Endodermal cell (in vitro differentiated cells): ENCODE results near the gene IQSEC3. TPM values are rescaled to one million over a fixed set of nuclear protein-coding genes. Genes with fewer than 3 reads are reported as not detected.
"Not testable (repeated sequence)": the region's sequence is repeated elsewhere in the genome, so short reads cannot be mapped to it uniquely, and the experiment has no call there.

ENCODE experiments used
- DNase-seq: peaks from one replicate; pipeline ENCODE4 v3.0.0-alpha.2; 2017
- H3K27ac ChIP-seq: 2 replicates; pipeline ENCODE4 v1.5.1; 2013; ENCODE audit warnings: mild to moderate bottlenecking, low read depth, low read length, moderate library complexity
- H3K27me3 ChIP-seq: 2 replicates; pipeline ENCODE4 v1.6.1; 2013; ENCODE audit warnings: mild to moderate bottlenecking, low read length, moderate library complexity; ENCODE audit not compliant: insufficient read depth, control insufficient read depth, poor library complexity, severe bottlenecking
- H3K36me3 ChIP-seq: 2 replicates; pipeline ENCODE4 v1.7.0; 2013; ENCODE audit warnings: mild to moderate bottlenecking, low read length, moderate library complexity; ENCODE audit not compliant: control insufficient read depth, insufficient read depth
- H3K4me1 ChIP-seq: one replicate; pipeline ENCODE4 v1.7.0; 2013; ENCODE audit warnings: low read length; ENCODE audit not compliant: control insufficient read depth, insufficient read depth
- H3K4me3 ChIP-seq: 2 replicates; pipeline ENCODE4 v1.5.1; 2013; ENCODE audit warnings: mild to moderate bottlenecking, low read length, moderate library complexity
- H3K9ac ChIP-seq: 2 replicates; pipeline ENCODE4 v1.6.1; 2013; ENCODE audit warnings: mild to moderate bottlenecking, low read length, moderate library complexity; ENCODE audit not compliant: poor library complexity, severe bottlenecking; ENCODE audit errors: extremely low read depth
- H3K9me3 ChIP-seq: 2 replicates; pipeline ENCODE4 v1.6.1; 2013; ENCODE audit warnings: mild to moderate bottlenecking, low read length, moderate library complexity; ENCODE audit not compliant: control insufficient read depth
- H3K27ac Mint-ChIP-seq: 2 replicates; pipeline ENCODE4 v1.8.0; 2020; ENCODE audit warnings: mixed read lengths
- H3K27me3 Mint-ChIP-seq: 2 replicates; pipeline ENCODE4 v1.8.0; 2021; ENCODE audit warnings: mild to moderate bottlenecking, mixed read lengths; ENCODE audit not compliant: insufficient read depth
- H3K36me3 Mint-ChIP-seq: 2 replicates; pipeline ENCODE4 v1.8.0; 2020; ENCODE audit warnings: low read depth, mixed read lengths
- H3K4me1 Mint-ChIP-seq: 2 replicates; pipeline ENCODE4 v1.8.0; 2020; ENCODE audit warnings: mixed read lengths
- H3K4me3 Mint-ChIP-seq: 2 replicates; pipeline ENCODE4 v1.8.0; 2020; ENCODE audit warnings: mild to moderate bottlenecking, moderate library complexity, mixed read lengths
- H3K9me3 Mint-ChIP-seq: 2 replicates; pipeline ENCODE4 v1.8.0; 2020; ENCODE audit warnings: mild to moderate bottlenecking, mixed read lengths
- WGBS, 2 experiments: methylation state at CpG; one replicate each; pipeline versions ENCODE4 v1.1.5 to v1.1.7; 2013; ENCODE audit warnings: missing lambda C conversion rate in 2 of 2, mixed read lengths in 1 of 2; ENCODE audit not compliant: insufficient coverage in 1 of 2, insufficient read length in 1 of 2; 5-methylcytosine and 5-hydroxymethylcytosine counted together
- total RNA-seq, 2 donors: library from RNA; stranded (reverse); fragmentation: NEBNext Ultra II Directional in 1 of 2; extraction: Animal tissue kit (Norgen Biotek cat#: 25700) in 1 of 2; gene quantifications; 2 replicates in 1 of 2; 3 replicates in 1 of 2; pipeline ENCODE4 v1.2.1, GENCODE V29; 2021
- TF ChIP-seq, protein P1 (sequence below): fragments of 200-600 bp; sonication (generic); conservative IDR thresholded peaks from 2 replicates; pipeline ENCODE4 v1.5.0; 2021; ENCODE audit warnings: antibody characterized with exemption, mild to moderate bottlenecking

IQSEC3 gene
- total RNA-seq, 2 donors from 2014 or later, result 1.5 to 2.7 TPM

DNA sequence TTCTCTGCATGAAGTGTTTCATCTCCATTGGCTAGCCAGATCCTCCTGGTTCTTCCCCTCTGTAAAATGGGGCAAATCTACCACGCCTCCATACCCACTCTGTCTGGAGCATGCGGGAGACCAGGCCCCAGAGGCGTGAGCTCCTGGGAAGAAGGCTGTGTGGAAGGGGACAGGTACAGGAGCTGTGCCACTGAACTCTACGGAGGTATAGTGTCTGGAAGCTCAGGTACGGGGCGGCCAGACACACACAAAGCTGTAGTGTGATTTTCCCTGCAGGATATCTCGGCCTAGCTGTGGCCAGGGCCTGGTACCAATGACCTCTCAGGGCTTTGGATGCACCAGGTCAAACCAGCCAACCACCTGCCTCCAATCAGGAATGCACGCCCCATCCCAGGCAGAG, 10.0 kb downstream of the IQSEC3 start:
- peaks cover 70% of the 10 kb centered on the region for H3K27me3 ChIP-seq
- H3K27ac Mint-ChIP-seq, H3K36me3 Mint-ChIP-seq, H3K9me3 Mint-ChIP-seq, H3K9me3 ChIP-seq, H3K4me1 ChIP-seq, H3K4me3 ChIP-seq, H3K36me3 ChIP-seq, H3K4me3 Mint-ChIP-seq, H3K27ac ChIP-seq, H3K9ac ChIP-seq: not testable (repeated sequence)
- H3K4me1 Mint-ChIP-seq, result peaks cover 10% of the 10 kb centered on the region
- WGBS, 2 experiments, result 92 to 100% methylated on average over 2 to 7 of the region's 8 CpGs
- DNase-seq, result peak; percentile 38
- H3K27me3 Mint-ChIP-seq, result peaks cover 70% of the 10 kb centered on the region

DNA sequence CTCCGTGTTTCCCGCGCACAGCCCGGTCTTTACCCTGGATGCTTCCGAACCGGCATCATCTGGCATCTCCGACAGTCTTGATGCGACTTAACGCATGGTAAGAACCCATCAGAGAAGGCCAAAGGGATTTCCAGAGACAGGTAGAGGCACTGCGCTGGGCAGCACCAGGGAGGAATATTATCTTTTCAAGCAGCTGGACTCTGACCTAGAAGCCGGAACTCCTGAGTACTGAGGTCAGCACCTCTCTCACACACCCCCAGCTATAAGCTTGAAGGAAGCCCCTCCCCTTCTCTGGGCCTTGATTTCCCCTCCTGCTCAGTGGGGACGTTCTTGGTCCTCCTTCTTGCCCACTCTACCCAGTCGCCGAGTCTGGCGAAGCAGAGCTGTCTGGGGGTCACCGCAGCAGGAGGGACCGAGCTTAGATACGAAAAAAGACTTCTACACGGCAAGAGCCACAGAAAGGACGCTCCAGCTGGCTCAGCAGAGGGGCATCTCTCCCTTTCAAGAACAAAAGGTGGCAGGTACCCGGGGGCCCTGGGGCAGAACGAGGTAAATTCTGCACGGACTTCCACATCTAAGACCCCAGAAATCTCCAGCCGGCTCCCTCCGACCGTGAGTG, 10.6 kb downstream of the IQSEC3 start:
- Mint-ChIP-seq H3K27me3 (peaks cover 70% of the 10 kb centered on the region), H3K4me1 (peaks cover 10% of the 10 kb centered on the region)
- peak; percentile 33 for DNase-seq
- H3K27ac ChIP-seq, H3K9ac ChIP-seq, H3K4me3 ChIP-seq, H3K9me3 ChIP-seq, H3K27ac Mint-ChIP-seq, H3K9me3 Mint-ChIP-seq, H3K4me1 ChIP-seq, H3K36me3 ChIP-seq, H3K4me3 Mint-ChIP-seq, H3K36me3 Mint-ChIP-seq: not testable (repeated sequence)
- peaks cover 70% of the 10 kb centered on the region for H3K27me3 ChIP-seq
- WGBS, 2 experiments, result 93 to 94% methylated on average over 3 to 10 of the region's 26 CpGs

DNA sequence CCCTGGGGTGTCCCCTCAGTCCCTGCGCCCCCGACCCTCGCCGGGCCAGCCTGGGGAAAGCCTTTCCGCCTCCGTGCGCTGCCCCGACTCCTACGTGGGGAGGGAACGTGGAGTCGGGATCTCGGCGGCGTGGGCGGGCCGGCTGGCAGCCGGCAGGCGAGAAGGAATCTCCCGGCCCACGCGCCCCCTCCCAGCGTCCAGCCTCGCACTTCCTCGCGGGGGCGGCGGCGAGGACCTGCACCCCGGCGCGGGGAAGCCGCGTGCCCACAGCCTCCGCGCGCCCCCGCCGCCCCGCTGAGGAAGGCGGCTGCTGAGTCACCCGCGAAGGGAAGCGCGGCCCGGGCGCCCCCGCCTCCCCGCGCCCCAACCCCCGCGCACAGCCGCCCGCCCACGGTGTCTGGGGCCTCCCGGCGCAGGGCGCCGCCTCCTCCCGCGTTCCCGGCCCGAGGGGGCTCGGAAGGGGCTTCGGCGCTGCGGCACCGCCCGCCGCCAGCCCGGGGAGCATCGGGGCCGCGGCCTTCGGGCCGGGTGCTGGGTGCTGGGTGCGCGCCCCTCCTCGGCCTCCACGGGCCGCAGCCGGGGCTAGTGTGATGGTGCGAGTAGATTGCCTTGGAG, 11.3 kb downstream of the IQSEC3 start:
- not testable (repeated sequence) for H3K9ac ChIP-seq, H3K4me3 ChIP-seq, H3K27ac Mint-ChIP-seq, H3K9me3 Mint-ChIP-seq, H3K36me3 ChIP-seq, H3K9me3 ChIP-seq, H3K4me1 ChIP-seq, H3K27ac ChIP-seq, H3K36me3 Mint-ChIP-seq
- peak; percentile 50 for DNase-seq
- 14 to 31% methylated on average over 15 to 66 of the region's 82 CpGs for WGBS, 2 experiments
- peak overlapping the region; percentile 31 for H3K4me3 Mint-ChIP-seq
- peaks cover 77% of the 10 kb centered on the region for H3K27me3 ChIP-seq
- peaks cover 10% of the 10 kb centered on the region for H3K4me1 Mint-ChIP-seq
- peaks cover 77% of the 10 kb centered on the region for H3K27me3 Mint-ChIP-seq

DNA sequence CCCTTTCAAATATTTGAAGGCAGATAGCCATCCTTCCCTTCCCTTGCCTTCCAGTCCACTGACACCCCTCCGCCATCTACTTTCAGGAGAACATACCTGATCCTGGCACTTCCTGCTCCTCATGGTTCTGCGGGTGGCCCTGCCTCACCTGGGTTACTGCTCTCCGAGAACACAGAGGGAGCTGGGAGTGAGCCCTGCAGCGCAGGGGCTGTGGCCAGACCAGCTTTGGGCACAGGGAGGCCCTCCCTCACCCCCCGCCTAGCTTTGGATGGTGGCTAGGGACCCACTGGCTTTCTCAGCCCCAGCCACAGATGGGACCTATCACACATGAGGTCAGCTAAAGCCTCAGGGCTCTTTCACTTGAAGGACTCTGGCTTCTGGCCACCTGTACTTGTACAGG, 12.4 kb downstream of the IQSEC3 start:
- peaks cover 6% of the 10 kb centered on the region for H3K4me1 Mint-ChIP-seq
- peaks cover 86% of the 10 kb centered on the region for H3K27me3 Mint-ChIP-seq
- WGBS, 2 experiments, result 93 to 94% methylated on average over 2 to 5 of the region's 5 CpGs
- no peaks in the 10 kb centered on the region for H3K36me3 Mint-ChIP-seq
- Histone ChIP-seq H3K9ac (no peak overlapping the region), H3K4me3 (no peak overlapping the region), H3K27ac (no peak overlapping the region), H3K27me3 (peaks cover 83% of the 10 kb centered on the region), H3K9me3 (no peaks in the 10 kb centered on the region), H3K36me3 (no peaks in the 10 kb centered on the region), H3K4me1 (peaks cover 8% of the 10 kb centered on the region)
- H3K9me3 Mint-ChIP-seq, result no peaks in the 10 kb centered on the region
- peak; percentile 43 for DNase-seq
- H3K27ac Mint-ChIP-seq, result no peak overlapping the region
- TF ChIP-seq, protein P1, sequence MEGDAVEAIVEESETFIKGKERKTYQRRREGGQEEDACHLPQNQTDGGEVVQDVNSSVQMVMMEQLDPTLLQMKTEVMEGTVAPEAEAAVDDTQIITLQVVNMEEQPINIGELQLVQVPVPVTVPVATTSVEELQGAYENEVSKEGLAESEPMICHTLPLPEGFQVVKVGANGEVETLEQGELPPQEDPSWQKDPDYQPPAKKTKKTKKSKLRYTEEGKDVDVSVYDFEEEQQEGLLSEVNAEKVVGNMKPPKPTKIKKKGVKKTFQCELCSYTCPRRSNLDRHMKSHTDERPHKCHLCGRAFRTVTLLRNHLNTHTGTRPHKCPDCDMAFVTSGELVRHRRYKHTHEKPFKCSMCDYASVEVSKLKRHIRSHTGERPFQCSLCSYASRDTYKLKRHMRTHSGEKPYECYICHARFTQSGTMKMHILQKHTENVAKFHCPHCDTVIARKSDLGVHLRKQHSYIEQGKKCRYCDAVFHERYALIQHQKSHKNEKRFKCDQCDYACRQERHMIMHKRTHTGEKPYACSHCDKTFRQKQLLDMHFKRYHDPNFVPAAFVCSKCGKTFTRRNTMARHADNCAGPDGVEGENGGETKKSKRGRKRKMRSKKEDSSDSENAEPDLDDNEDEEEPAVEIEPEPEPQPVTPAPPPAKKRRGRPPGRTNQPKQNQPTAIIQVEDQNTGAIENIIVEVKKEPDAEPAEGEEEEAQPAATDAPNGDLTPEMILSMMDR, result no peak
- H3K4me3 Mint-ChIP-seq, result peak overlapping the region; percentile 31
